Jurkat, Clone E6-1 (cell line): ENCODE results near the gene ANKRD63.

Experiments
- DNase-seq: peaks from one replicate; pipeline ENCODE4 v3.0.0-alpha.2; 2011; ENCODE audit warnings: low read depth, low spot score
- H3K4me3 ChIP-seq: 2 replicates; pipeline ENCODE4 v1.5.1; 2011; ENCODE audit warnings: mild to moderate bottlenecking, low read length, control low read depth, moderate library complexity

Gene ANKRD63

DNA sequence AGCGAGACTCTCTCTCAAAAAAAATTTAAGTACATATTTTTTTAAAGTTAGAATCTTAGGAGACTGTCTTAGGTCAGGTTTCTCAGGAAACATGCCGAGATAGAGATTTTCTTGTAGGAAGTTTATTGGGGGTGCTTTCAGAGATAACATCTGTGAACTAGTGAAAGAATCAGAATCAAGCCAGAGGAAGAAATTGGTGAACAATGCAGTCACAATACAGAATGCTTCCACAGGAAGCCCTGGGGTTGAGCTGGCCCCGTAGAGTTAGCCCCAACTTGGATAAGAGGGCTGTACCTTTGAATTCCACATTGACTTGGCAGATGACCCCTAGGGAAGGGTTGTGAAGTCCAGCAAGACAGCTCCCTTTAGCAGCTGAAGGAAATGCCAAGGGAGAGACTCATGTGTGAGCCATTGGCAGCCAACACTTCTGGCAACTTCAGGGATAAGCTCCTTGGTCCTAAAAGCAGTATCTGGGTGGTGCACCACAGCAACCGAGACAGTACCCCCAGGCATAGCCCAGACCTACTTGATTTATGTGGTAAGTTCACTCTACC is 31.9 kb upstream of the ANKRD63 start:
- DNase-seq, result no peak

DNA sequence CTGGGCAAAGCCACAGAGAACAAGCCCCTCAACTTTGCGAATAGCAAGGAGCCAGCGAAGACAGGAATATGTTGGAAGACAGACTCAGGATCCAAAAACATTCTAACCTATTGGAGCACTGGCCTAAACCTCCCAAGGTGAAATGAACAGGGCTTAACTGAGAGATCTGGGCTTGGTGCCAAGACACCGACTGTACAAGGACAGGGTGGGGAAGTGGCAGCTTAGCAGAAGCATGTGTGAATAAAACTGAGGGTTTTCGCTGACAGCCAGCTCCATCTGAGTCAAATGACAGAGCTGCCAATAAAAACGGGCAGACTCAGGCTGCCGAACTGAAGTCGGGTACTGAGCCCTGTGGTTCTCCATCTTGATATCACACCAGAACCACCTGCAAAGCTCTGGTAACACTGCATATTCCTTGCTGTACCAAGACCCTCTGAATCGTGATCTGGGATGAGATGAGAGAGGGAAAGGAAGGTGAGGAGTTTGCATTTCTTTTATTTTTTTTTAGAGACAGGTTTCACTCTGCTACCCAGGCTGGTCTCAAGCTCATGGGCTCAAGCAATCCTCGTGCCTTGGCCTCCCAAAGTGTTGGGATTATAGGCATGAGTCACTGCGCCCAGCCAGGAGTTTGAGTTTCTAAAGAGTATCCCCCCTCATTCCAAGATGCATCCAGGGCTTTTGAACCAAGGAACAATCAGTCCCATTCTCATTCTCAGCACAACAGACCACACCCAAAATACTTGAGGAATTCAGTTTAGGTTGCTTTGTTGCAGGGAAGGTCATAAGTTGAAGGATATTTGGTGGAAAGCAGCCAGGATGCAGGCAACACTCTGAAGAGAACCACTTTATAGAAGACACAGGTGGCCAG is 30.9 kb upstream of the ANKRD63 start:
- peak; percentile 65 for DNase-seq

More for the DNA sequence above, 31.9 kb upstream of the ANKRD63 start:
- H3K4me3 ChIP-seq, result no peak overlapping the region

DNA sequence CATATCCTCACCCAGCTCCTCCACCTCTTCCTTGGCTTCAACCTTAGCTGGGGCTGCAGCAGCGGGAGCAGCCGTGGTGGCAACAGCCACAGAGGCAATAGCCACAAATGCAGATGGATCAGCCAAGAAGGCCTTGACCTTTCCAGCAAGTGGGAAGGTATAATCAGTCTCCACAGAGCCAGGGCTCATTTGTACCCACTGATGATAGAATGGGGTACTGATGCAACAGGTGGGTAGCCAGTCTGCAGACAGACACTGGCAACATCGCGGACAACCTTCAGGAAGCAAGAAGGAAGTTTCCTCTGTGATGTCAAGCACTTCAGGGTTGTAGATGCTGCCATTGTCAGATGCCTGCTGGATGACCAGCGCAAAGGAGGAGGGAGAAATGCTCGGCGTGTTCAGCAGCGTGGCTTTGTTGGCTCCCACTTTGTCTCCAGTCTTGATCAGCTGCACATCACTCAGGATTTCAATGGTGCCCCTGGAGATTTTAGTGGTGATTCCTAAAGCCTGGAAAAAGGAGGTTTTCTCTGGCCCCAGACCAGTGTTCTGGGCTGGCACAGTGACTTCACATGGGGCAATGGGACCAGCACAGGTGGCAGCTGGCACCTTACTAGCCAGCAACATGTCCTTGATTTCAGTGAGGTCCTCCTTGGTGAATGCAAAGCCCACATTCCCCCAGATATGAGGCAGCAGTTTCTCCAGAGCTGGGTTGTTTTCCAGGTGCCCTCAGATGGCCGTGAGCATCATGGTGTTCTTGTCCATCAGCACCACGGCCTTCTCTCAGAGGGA is 29.7 kb upstream of the ANKRD63 start:
- DNase-seq, result no peak
- H3K4me3 ChIP-seq, result no peak overlapping the region

More for the DNA sequence above, 30.9 kb upstream of the ANKRD63 start:
- no peak overlapping the region for H3K4me3 ChIP-seq

DNA sequence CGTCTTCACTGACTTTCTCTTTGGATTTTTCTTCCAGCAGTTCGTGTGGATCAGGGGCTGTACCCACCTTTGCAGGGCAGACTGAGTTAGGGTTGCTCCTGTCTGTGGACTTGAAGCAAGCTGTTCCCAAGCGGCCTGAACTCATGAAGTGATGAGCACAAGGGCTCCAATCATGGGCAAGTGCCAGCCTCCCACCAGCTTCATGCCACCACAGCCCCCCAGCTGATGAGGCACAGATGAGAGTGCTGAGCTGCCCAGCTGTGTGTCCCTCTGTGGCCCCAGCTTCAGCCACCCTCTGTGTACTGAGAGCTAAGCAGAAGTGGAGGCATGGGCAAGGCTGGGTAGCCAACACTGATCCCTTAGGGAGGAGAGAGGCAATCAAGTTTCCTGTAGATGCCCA is 28.1 kb upstream of the ANKRD63 start:
- H3K4me3 ChIP-seq, result no peak overlapping the region
- DNase-seq, result no peak

DNA sequence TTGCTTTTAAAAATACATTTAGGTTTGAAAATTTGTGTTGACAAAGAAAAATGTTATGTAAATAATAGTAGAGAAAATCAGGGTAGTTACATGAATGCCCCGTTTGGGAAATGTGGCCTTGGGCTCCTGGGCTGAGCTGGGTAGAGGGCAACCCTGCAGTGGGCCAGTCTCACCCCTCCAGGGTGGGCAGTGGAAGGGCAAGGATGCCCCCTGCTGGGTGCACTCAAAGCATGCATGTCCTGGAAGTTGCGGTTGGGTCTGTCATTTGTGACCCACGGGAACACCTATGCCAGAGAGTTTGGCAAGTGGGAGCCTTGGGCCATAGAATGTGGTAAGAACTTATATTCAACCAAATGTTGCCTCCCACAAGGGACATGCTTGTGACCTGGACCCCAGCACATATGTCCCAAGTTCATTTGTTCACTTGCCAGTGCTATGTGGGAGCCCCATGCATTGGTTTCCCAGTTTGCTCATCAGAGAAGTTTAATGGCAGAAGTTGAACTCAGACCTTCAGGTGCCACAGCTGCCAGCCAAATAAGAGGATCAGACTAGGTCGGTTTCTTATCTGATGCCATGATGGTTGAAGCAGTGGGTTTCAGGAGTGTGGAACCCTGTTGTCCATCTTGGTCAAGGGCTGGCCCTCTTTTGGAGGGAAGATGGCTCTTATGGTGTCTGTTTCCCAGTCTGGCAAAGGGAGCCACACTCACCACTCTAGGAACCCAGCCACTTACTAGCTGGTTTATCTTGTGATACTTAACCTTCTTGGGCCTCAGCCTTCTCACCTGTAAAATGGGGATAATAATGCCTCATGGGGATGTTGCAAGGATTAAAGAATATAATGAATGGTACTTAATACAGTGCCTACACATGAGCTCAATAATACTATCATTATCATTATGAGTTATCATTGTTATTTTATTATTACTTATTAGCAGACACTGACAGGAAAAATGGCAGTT is 27.4 kb upstream of the ANKRD63 start:
- peak; percentile 52 for DNase-seq
- no peak overlapping the region for H3K4me3 ChIP-seq

DNA sequence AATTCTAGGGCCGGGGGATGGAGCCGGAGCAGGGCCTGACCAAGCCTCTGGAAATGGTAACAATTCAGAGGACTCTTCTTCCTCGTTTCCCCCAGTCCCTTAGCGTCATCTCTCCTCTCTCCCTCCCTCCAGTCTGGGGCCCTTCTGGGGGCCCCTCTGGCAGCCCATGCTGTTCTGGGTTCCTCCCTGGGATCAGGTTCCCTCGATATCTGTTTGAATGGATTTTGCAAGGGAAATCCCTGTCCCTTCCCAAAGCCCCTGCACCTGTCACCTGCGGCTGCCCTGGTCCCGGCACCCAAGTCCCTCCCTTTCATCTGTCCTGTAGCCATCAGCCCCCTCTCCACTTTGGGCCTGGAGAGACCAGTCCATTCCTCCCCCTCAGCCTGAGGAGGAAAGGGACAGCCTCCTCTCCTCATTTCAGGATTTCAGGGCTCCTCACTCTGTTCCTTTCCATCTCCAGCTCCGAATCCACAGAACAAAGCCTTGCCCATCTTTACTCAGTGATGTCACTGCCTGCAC is 26.5 kb upstream of the ANKRD63 start:
- DNase-seq, result no peak
- no peak overlapping the region for H3K4me3 ChIP-seq

DNA sequence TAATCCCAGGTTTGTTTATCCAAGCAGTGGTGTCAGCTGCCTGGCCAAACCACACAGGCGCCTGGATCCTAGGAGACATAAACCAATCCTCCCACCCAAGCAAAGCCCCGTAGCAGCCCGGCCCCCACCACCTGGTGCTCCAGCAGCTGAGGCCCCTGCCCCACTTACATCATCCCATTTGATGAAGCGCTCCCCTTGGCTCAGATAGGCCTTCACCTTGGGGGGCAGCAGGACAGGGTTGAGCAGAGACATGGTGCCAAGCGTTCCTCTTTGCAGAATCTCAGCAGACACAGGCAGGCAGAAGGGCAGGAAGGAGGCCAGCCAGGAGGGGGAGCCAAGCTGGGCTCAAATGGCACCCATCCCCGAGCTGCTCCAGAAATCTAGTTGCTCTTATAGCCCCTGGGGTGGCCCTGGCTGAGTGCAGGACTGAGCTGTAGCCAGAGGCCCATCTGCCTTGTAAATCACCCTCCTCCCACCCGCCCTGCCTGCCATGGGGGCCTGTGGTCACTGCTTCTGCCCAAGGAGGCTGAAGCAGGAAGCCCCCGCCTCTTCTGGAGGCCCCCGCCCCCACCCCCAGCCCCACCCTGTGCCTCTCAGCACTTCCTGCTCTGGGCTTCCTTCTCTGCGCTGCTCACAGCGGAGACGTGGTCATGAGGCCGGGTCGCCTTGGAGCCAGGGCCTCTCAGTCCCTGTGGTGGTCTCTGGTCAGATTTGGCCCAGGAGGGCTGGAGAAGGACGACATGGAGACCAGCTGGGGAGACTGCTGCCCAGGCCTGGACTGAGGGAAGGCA is 24.8 kb upstream of the ANKRD63 start, which contains the start of gene PLCB2:
Gene PLCB2, minus strand, starts transcription at position 515 of the 791 bp plus-strand sequence. Its CDS starts 263 bp downstream, at position 252.
- H3K4me3 ChIP-seq, result peak within 1 kb of the TSS; percentile 68
- peak; percentile 57 for DNase-seq

DNA sequence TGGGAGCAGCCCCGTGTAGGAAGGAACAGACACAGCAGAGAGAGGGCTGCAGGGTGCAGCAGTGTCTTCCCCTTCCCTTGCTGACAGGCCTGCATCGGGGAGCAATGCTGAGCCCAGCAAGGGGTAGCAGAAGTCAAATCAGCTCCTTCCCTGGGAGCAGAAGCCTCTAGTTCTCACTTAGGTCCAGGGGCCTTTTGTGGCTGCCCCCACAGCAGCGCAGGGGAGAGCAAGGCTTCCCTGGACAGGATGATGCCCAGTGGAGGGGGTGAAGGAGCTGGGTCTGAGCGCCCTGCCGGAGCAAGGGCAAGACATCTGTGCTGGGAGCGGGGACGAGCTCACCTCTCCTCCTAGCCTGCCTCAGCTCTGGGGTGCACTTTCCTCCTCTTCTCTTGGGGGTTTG is 24.0 kb upstream of the ANKRD63 start:
- no peak for DNase-seq
- peak overlapping the region; percentile 68 for H3K4me3 ChIP-seq

DNA sequence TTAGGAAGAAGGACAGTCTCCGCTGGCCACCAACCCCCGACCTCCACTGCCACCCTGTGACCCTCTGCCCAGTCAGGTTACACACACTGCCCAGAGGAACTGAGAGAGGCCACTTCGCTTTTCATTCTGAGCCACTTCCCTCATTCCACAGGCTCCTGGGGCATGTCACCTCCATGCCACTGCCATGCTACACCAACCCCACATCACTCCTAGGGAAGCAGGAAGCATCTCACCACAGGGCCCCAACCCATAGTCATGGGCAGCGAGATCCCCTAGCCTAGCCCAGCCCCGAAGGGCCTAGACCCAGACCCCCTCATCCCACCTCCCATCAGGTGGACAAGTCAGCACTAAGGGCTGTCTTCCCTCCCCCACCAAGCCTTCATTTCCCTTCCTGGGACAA is 23.5 kb upstream of the ANKRD63 start:
- no peak overlapping the region for H3K4me3 ChIP-seq
- no peak for DNase-seq

DNA sequence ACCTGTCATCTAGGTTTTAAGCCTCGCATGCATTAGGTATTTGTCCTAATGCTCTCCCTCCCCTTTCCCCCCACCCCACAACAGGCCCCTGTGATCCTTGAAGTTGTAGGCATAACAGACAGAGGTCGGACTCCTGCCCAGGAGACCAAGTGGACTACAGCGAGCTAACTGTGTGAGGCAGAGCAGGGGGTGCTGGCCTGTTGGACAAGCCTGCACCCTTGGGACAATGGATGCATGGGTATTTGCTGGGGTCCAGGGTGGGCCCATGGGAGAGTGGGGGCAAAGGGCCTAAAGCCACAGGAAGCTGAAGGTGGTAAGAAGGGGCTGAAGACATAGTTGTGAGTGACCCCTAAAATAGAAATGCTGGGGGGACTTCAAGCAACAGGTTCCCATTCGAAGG is 22.4 kb upstream of the ANKRD63 start:
- H3K4me3 ChIP-seq, result no peak overlapping the region
- no peak for DNase-seq

DNA sequence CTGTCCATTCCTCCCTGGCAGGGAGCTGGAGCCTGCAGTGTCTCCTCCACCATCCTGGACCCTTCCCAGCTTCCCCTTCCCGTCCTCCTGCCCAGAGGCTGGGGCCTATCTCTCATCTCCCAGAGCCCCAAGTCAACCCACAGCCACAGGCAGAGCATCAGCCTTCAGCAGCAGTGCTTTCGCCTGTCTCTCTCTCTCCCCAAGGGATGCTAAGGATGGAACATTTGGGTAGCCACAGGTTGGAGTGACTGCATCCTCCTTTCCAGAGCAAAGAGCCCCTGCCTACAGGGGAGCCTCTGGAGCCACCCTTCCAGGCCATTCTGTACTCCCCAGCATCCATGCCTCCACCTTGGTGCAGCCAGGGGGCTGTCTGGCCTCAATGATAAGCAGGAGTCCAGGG is 20.7 kb upstream of the ANKRD63 start:
- H3K4me3 ChIP-seq, result no peak overlapping the region
- no peak for DNase-seq

DNA sequence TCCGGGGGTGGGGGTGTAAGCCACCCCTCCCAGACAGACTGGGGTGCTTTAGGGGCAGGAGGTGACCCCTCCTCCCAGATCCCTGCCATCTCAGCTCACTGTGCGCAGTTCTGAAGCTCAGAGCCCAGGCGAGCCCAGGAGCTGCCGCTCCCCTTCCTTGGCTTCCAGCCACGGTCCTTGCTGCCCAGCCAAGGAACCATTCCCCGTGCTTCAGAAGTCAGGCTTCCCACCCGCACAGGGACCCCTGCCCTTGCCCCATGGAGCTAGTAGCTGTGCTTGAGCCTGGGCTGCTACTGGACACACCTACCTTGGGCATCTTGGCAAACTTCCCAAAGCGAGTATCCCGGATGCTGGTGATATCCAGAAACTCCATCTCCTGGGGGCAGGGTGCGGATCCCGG is 20.1 kb upstream of the ANKRD63 start:
- H3K4me3 ChIP-seq, result no peak overlapping the region
- DNase-seq, result no peak

DNA sequence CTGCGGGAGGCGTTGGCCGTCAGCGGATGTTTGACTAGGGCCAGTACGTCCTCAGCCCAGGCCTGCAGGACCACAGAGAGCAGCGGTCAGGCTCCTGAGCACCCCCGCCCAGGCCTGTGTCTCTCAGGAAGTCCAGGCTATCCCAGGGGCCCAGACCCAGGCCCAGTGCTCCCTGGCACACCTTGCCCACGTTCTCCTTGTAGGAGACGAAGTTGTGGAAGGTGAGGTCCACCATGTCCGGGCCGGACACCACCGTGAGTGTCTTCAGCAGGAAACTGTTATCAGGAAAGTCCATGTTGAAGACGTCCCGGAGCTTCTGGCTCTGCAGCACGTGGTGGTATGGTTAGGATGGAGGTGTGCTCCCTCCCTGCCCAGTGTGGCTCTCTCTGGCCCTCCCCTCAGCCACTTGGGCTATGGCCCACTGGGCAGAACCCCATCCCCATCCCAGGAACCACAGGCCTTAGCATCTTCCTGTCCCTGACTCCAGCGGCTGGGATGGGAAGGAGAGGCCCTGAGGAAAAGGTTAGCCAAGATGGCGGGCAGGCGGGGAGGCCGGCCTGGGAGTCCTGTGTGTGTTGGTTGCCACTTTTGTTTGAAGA is 19.5 kb upstream of the ANKRD63 start:
- H3K4me3 ChIP-seq, result no peak overlapping the region
- DNase-seq, result no peak

DNA sequence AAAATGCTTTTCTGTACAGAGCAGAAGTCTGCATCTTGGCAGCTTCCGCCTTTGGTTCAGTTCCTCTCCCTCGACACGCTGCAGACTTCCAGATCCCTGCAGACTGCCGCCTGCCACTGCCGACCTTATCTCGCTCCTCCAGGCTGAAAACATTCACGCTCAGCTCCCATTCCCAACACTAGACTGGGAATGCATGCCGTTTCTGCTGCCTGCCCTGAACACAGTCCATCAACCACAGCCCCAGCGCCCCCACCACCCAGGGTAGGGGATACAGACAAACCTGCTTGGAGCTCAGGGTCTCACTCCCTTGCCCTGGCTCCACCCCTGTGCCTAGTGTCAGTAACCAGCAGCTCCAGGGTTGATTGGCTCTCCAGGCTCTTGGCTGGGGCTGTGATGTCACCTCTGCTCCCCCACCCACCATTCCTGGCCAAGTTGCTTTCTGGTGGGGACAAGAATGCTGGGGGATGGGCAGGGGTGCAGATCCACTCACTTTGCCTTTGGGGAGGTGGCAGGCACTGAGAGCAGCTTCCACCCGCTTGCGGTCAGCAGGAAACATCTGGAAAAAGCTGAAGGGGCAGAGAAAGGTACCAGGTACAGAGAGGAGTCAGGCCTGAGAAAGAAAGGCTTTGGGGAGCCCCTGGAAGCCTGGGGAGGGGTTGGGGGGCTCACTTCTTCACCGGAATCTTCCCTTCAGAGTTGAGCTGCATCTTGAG is 18.8 kb upstream of the ANKRD63 start:
- no peak for DNase-seq
- no peak overlapping the region for H3K4me3 ChIP-seq

DNA sequence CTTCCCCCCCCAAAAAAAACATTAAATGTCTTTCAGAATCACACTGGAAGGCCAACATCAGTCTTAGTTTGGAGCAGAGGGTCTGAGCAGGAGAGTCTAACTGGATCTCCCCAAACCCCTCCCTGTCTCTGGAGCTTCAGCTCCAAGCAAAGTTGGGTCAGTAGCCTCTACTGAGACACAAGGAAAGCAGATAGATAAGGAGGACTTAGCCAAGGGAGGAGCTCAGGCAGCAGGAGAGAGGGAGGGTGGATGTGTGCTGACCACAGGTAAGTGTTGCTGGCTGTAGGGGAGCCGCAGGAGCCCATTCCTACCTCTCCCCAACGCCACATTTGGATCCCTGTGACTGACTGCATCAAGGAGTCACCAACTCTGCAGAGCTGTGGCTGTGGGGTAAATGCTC is 17.9 kb upstream of the ANKRD63 start:
- no peak for DNase-seq

DNA sequence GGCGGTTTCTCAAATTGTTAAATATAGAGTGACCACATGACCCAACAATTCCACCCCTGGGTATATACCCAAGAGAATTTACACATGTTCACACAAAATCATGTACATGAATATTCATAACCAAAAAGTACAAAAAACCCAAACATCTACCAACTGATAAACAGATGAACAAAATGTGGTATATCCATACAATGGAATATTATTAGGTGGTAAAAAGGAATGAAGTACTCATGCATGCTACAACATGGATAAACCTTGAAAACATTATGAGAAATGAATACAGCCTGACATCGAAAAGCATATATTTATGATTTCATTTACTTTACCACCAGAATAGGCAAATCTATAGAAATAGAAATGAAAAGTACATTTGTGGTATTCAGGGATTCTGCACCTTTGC is 17.5 kb upstream of the ANKRD63 start:
- no peak overlapping the region for H3K4me3 ChIP-seq
- DNase-seq, result no peak

More for the DNA sequence above, 17.9 kb upstream of the ANKRD63 start:
- H3K4me3 ChIP-seq, result no peak overlapping the region
